IMR-90 (cell line): ENCODE measurements around the gene MTCL1.

Source experiments
- BHLHE40 ChIP-seq: fragments of 150-350 bp; IDR thresholded peaks from 2 replicates; pipeline ENCODE4 v1.6.1; 2016; ENCODE audit warnings: mild to moderate bottlenecking, low read depth, low read length
- CTCF ChIP-seq: conservative IDR thresholded peaks from 2 replicates; pipeline ENCODE4 v1.5.1; 2012; ENCODE audit warnings: mild to moderate bottlenecking, low read depth, low read length, improper control_type of control experiment
- POLR2A ChIP-seq: IDR thresholded peaks from 2 replicates; pipeline ENCODE4 v1.6.1; 2012; ENCODE audit warnings: mild to moderate bottlenecking, low read depth, low read length

DNA sequence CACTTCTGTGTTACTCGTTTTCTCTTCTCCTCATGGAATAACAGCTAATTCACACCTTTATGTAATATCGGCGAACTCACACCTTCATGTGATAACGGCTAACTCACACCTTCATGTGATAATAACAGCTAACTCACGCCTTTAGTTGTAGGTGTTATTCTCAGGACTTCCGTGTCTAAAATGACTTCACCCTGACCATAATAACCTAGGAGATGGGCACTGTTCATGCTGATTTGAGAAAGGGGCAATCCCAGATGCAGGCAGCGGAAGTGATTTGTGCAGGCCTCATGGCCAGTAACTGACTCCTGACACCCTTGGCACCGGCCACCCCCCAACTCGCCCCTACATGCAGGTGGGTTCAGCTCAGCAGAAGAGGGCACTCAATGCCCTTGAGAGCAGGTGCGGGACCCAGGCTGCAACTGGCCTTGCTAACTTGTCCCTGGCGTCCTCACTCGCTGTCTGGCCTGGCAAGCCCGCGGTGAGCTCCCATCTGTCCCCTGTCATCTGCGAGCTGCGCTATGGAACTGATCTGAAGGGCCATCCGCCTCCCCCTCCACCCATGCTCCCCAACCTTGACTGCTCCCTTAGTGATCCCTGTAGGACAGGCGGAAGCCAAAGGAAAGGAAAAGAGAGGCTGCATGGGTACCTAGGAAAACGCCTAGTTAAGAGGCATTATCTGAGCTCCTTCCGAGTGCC lies 42.6 kb upstream of the MTCL1 start:
- no peak for TF ChIP-seq CTCF
- TF ChIP-seq BHLHE40, result no peak
- no peak for TF ChIP-seq POLR2A
